GM12865 (cell line): ENCODE results near the gene PLXDC2.

Experiments used
- DNase-seq: peaks from one replicate; pipeline ENCODE4 v3.0.0; 2010; ENCODE audit warnings: low read depth
- H3K4me3 ChIP-seq: 2 replicates; pipeline ENCODE4 v1.5.1; 2011; ENCODE audit warnings: mild to moderate bottlenecking, low read depth, low read length, control low read depth
- TF ChIP-seq, protein P1 (sequence below): IDR thresholded peaks from 2 replicates; pipeline ENCODE4 v1.5.1; 2011; ENCODE audit warnings: low read length, control low read depth, low read depth, inconsistent platforms; ENCODE audit not compliant: insufficient read depth; ENCODE audit errors: missing control alignments

PLXDC2 gene

DNA sequence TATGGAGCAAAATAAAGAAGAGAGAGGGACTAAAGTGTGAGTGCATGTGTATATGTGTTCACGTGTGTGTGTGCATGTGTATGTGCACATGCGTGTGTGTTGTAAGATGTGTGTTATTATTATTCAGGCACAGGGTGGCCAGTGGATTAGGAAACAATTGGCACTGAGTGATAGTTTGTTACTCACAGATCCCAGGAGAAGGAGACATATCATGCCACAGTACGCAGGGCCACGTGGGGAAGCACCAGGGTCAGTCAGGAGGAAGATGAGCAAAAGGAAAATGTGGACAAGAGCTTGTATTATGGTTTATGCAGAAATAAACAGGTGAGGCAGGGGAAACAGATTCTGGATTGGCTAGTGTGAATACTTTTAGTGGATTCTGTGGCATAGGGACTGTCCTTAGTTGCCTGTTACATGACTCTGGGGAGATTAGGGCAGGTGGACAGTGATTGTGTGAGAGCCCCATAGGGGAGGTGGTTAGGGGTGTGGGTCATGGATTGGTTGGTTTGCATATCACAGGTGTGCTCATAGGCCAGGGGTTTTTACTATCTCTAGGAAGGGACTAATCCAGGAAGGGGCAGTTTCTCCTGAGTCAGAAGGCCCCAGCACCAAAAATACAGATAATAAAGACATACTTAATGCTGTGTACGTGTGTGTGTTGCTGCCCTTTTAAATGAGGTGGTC is 90.0 kb downstream of the PLXDC2 start:
- H3K4me3 ChIP-seq: no peak overlapping the region
- DNase-seq: no peak
- TF ChIP-seq, protein P1, sequence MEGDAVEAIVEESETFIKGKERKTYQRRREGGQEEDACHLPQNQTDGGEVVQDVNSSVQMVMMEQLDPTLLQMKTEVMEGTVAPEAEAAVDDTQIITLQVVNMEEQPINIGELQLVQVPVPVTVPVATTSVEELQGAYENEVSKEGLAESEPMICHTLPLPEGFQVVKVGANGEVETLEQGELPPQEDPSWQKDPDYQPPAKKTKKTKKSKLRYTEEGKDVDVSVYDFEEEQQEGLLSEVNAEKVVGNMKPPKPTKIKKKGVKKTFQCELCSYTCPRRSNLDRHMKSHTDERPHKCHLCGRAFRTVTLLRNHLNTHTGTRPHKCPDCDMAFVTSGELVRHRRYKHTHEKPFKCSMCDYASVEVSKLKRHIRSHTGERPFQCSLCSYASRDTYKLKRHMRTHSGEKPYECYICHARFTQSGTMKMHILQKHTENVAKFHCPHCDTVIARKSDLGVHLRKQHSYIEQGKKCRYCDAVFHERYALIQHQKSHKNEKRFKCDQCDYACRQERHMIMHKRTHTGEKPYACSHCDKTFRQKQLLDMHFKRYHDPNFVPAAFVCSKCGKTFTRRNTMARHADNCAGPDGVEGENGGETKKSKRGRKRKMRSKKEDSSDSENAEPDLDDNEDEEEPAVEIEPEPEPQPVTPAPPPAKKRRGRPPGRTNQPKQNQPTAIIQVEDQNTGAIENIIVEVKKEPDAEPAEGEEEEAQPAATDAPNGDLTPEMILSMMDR: no peak

DNA sequence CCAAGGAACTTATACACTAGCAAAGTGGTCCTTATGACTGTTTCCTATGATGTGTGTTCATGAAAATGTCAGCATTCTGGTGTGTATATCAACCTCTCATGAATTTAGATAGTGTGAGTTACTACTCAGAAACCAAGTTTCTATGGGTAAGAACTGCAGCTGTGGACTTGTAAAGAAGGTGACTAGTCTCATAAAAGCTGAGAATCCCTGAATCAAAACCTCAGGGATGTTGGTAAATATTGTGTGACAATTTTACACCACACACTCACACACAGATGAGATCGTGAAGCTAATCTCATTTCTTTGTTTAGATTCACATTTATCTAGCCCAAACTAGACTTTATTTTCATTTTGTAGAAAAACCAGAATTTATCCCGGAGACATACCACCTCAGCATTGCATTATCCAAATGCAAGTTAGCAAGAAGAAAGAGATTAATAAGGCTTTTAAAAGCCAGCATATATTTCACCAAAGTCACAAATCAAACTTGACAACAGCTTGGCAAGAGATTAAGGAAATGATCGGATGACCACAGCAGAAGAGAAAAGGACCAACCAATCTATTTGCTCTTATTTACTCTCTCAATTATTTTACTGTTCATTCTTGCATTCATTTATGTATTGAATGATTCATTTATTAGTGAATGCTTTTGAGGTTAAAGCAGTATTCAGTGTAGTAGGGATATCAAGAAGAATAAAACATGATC is 92.9 kb downstream of the PLXDC2 start:
- no peak overlapping the region for H3K4me3 ChIP-seq
- no peak for DNase-seq
- TF ChIP-seq, protein P1: no peak

DNA sequence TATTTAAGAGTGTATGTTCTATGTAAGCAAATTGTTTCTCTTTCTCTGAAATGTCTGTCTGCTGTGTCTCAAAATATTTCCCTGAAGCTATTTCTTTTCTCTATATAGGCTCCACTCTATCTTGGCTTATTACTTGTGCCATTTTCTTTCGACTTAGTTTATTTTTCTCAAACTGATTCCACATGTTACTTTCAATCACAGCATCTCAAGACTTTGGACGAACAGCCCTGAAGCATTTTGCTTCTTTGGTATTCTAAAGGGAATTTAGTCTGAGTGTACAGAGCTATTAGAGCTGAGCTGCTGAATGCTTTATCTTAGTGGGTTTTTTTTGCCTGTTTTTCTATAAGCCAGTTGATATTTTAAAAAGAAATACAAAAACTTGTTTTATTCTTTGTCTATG is 95.7 kb downstream of the PLXDC2 start:
- TF ChIP-seq, protein P1: no peak
- no peak for DNase-seq
- no peak overlapping the region for H3K4me3 ChIP-seq

DNA sequence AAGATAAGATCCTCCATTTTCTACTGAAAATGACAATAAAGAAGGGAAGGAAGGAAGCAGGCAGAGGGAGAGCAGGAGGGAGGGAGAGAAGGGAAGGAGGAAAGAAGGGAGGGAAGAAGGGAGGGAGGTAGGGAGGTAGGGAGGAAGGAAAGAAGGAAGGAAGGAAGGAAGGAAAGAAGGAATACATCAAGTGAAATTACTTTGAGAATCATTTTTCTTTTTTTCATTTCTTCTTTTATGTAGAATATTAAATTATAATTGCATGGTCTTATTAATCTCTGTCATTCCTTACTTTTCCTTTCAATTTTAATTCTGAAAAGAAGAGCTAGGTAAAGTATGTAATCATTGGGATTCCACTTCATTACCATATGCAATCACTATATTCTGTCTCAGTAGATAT is 97.8 kb downstream of the PLXDC2 start:
- H3K4me3 ChIP-seq: no peak overlapping the region
- no peak for DNase-seq
- TF ChIP-seq, protein P1: no peak

DNA sequence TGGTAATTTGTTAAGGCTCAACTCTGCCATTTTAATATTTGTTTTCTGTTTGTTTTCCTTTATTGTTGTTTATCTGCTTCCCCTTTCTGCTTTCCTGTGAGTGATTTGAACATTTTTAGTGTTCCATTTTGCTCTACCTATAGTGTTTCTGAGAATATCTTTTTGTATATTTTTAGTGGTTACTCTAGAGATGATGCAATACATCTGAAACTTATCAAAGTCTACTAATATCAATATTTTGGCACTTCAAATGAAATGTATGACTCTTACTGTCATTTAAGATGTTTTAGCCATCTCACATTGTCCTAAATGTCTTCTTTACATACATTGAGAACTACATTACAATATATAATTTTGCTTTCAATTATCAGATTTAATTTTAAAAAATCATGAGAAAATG is 98.9 kb downstream of the PLXDC2 start:
- no peak for DNase-seq
- TF ChIP-seq, protein P1: no peak
- no peak overlapping the region for H3K4me3 ChIP-seq

DNA sequence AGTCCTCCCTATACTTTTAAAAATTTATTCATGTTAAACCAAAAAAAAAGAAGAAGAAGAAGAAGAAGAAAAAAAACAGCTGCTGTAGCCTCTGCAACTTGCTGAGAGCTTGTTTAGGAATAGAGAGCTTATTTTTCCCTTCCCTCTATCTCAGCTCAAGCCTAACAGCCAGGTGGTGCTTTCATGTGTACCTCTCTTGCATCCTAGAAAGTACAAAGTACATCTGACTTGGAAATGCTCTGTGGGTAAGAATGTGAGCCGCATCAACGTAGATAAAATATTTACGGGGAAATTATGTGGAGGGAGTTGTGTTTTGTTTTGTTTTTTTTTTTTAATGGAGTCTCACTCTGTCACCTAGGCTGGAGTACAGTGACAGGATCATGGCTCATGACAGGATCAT is 99.6 kb downstream of the PLXDC2 start:
- TF ChIP-seq, protein P1: no peak
- no peak overlapping the region for H3K4me3 ChIP-seq
- no peak for DNase-seq
